ENCODE measurements around the gene NRF1.

- no peak for TF ChIP-seq CTCF (conservative IDR thresholded peaks at IDR 0.05; ENCODE audit: low read depth, low read length)
- no peak for TF ChIP-seq EZH2 (IDR thresholded peaks at IDR 0.05; ENCODE audit: low read length, unreplicated experiment)
- no peak for TF ChIP-seq EZH2phosphoT487 (IDR thresholded peaks at IDR 0.05; ENCODE audit: borderline replicate concordance, low read length)
Observed at GRCh38 chr7:129703751-129704150, 92.2 kb downstream of the NRF1 start.
